GM19397 (cell line): ENCODE data around the gene PLCB4.

Experiments
- ATAC-seq: cut with Tn5 transposase; IDR thresholded peaks from one replicate; pipeline ENCODE4 v1.9.1; 2021; ENCODE audit warnings: mild to moderate bottlenecking, moderate library complexity; ENCODE audit not compliant: unreplicated experiment

The PLCB4 gene

DNA sequence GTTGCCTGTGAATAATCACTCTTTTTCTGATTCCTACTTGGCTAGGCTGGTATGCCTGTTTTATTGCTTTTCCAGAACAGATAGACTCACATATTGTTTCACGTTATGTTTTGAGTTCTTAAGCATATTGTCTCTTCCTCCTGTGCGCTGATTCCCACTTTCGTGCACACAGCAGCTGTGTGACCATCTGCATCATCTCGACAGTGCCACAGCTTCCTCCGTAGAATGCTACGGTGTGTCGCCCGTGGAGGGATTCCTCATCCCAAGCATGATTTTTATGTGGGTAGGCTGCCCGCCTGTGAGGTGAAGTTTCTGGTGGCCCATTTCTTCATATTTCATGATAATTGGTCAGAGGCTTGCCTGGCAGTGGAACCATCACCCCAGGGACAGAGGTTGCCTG is 31.8 kb downstream of the PLCB4 start:
- ATAC-seq: no peak

DNA sequence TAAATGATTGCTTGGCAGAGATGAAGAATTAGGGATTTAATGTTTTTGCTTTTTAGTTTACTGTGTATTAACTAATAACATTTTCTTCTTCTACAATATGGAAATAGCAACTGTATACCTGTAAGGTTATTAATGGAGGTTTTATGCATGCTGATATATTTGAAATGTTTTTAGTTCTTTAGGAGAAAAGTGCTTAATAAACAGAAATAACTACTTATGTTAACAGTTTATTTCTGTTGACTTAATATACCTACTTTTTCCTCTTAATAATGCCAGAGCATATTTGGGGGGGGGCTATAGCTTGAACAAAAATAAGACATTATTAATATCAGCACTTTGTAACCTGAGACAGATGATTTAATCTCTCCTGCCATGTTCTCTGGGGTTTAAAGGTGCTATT is 33.6 kb downstream of the PLCB4 start:
- ATAC-seq: no peak

DNA sequence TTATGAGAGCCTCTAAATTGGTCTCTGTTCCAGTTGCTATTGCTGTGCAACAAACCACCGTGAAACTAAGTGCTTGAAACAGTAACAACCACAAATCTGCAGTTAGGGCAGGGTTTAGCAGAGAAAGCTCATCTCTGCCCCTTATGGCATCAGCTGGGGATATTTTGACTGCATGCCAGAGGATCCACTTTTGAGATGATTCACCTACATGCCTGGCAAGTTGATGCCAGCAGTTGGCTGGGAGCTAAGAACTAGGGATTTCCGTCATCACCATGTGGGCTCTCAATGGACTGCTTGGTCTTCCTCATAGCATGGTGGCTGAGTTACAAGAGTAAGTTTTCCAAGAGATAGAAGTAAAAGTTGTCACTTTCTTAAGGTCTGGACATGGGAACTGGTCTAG is 35.1 kb downstream of the PLCB4 start:
- ATAC-seq: no peak

DNA sequence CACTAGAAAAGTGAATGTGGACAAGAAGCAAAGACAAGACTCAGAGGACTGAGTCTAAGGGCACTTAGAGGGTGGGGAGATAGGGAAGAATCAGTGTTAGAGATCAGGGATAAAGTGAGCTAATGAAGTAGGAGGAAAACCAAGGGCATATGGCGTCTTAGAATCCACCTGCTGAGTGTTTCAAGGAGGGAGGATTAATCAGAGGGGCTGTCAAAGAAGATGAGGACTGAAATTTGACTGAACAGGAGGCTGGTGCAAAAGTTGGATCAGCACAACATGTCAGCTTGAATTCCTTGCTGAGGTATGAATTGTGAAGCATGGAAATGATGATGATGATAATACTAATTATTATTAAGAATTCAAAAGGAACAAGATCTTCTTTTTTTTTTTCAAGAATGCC is 39.4 kb downstream of the PLCB4 start:
- ATAC-seq: no peak

DNA sequence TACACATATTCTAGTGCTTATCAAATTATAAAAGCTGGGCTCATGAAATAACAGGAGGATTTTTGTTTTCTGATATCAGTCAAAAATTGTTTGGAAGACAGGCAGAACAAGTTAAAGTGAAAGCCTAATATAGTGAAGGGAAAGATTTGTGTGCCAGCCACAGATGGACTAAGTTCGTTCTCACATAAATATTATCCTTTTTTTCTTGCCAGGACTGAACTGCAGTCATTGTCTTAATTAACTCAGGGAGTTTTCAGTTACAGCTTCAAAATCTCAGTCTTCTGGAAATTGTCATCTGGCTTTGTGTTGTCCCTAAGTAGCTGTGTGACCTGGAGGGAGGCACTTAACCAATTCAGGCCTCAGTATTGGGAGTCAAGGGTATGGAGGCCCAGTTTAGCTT is 40.7 kb downstream of the PLCB4 start:
- no peak for ATAC-seq

DNA sequence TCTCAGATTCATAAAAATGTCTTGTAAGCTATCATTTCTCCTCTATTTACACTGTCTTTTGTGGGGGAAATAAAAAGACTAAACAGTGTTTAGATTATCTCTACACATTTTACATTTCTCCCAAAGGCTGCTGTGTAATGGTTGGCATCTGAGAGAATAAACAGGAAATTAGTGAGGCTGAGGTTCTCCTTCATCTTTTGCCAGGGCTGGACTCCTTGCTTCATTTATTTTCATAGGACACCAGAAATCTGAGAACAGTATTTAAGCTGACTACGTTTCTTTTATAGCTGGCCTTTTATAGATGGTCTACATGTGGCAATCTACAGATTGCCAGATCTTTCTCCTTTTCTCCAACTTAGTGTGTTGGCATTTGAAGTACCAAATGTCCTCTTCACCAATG is 41.5 kb downstream of the PLCB4 start:
- ATAC-seq: no peak

DNA sequence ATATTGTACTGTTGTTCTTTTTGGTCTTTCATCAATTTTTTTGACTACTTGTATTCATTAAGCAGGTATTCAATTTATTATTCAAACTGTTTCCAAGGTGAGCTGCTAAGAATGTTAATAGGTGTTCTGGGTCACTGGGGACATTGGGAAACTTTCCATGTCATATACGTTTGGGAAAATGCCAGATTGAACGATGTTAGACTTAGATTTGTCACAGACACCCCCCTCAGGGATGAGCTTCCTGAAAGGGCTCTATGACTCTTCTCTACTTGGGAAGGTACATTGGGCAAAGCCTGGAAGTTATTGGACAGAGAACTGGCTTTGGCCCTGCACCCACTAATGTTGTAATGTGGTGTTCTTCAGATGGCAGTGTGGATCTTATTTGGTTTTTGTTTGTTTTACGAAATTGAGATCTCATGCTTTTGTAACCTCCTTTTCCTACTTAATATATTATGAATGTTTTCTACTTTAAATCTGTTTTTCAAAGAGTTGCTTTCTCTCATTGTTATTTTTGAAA is 42.1 kb downstream of the PLCB4 start:
- no peak for ATAC-seq

DNA sequence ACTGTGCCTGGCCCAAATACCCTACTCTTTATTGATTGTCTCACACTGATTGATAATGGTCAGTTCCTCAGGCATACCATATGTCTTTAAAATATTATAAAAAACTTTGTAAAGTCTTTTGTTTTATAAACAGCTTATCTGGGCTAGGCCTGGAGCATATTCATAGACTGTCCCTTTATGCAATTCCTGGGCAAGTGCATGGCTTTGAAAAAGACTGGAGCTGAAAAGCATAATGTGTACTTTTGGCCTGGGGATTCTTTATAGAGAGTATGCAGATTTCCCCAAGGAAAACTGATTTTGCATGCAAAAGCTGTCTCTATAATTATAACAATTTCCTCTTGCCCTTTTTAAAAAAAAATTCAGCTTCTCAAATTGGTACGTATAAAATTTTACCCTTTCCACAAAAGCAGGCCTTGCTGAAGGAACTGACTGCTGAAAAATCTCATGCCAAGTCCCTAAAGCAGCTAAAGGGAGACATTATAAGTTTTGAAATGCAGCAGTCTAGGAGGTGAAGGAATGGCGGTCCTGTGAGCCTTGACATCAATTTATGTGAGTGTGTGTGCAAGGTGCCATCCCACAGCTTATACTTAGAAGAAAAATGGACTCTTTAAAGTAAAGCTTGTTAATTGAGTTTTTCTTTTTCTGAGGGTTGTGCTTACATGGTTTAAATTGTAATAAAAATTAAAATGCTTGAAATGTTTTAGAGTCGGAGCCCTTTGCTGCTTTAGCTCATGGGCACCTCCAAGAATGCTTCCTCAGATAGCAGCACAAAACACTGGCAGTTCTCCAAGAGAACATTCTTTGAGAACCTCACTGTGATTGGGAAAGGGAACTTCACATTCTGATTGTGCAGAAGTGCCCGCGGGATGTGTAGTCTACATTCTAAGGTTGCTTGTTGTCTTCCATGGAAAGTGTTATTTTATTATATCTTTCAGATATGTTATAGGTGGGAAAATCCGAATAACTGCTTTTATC is 43.9 kb downstream of the PLCB4 start:
- ATAC-seq: no peak

DNA sequence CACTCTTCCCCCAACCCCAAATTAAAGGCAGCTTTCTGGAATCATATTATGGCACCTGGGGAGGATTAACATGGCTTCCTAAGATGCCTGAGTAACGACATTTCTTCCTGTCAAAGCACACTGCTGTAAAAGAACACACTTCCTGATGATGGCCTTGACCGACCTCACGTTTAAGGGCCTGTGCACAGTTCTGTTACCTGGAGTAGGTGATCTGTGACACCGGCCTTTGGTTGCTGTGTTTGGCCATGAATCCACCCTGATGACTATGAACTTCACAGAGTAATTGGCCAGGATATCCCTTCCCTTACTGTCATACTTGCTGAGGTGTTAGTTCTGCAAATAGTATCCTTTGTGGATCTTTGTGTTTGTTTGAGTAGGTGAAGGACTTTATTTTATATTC is 45.8 kb downstream of the PLCB4 start:
- ATAC-seq: no peak

DNA sequence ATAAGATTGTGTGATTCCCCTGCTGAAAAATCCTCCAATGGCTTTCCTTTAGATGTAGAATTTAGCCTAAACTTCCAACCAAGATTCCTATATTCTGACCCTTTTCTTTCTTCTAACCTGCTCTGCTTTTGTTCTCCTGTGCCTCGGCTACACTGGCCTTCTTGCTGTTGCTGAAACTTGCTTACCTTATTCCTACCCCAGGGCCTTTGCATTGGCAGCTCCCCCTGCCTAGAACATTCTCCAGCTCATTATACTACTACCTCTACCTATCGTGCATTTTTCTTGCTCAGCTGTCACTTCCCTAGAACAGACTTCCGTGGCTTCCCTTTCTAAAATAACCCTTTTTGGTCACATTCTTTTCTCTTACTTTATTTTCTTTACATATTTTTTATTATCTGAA is 48.7 kb downstream of the PLCB4 start:
- ATAC-seq: no peak

DNA sequence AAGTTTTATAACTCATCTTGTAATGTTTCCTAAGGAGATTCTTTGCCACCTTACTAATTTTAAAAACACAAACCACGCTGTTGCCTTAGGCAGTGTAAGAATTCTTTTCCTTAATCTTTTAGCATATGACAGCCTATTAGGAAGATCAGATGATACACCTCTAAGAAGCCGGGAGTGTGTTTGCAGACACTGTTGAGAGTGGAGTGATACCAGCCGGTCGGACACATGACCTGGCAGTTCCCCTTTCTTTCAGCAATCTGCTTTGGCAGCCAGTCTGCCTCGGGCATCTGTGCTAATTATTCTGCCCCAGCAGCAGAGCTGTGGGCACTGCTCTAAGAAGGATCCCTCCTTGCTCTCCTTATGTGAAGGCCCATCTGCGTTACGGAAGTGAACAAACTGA is 50.9 kb downstream of the PLCB4 start:
- ATAC-seq: no peak

DNA sequence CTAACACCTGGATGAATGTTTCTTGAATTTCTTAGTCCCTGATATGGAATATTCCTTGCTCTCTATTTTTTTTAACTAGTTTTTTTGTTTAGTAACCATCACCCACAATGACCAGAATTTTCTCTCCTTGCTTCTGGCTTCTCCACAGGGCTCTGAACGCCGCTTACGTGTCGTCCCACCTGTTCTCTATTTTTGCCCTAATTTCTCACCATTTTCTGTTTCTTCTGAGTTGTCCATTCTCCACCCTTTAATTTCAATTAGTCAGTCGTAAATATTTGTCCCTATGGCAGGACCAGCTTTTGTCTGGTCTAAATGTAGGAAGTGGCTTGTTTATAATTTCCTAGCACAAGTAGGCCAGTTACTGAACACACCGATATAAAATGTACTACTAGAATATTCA is 52.3 kb downstream of the PLCB4 start:
- ATAC-seq: no peak

DNA sequence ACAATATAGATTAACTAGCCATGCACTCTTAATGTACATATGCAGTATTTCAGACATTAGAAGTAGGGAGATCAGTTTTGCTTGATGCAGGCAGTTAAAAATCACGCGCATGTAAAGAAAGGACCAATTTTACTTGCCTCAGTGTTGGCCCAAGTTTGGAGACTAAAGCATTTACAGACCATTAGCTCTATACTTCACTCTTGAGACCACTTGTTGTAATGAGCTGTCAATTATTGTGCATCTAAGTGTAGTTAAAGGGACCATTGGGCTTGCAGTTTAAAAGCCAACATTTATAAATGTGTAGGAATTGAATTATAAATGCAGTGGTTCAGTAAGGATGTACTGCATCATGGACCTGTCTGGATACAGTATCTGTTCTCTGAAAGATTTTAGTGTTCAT is 53.7 kb downstream of the PLCB4 start:
- ATAC-seq: no peak

DNA sequence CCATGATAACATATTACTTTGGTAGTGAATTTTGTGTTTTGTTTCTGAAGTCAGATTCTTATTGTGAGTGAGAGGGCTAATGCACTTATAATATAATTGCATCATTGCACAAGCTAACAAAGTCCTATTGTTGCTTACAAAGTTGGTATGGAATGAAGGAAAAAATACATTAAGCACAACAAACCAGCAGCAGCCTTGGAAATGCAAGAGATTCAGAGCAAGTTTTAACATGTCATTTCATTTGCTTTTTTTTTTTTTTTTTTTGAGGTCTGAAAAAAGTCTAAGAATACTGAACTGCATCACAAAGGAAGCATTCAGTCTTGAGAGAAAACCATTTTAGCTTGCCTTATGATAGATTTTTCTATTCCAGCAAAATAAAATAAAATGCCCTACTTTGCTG is 57.6 kb downstream of the PLCB4 start:
- ATAC-seq: no peak

DNA sequence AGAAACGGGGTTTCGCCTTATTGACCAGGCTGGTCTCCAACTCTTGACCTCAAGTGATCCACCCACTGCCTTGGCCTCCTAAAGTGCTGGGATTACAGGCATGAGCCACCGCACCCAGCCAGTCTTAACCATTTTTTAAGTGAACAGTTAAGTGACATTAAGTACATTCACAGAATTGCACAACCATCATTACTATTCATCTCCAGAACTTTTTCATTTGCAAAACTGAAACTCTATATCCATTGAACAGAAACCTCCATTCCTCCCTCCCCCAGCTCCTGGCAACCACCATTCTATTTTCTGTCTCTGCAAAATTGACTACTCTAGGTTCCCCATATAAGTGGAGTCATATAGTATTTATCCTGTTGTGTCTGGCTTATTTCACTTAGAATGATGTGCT is 59.7 kb downstream of the PLCB4 start:
- ATAC-seq: no peak

DNA sequence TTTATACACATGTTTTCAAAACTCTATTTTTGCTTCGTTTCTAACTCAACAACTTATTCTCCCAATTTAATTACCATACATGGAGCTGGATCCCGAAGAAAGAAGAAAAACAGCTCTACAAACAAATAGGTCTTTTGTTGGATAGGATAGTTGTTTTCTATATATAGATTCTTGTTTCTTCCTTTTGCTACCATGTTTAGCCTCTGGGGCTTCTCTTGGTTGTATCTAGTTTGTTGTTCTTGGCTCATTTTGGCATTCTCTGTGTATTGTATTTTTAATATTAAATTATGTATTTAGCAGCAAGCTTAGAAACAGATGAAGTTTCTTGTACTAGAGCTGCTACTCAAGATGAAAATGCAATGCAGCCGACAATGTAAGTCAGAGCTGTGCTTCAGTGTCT is 60.9 kb downstream of the PLCB4 start:
- ATAC-seq: no peak

DNA sequence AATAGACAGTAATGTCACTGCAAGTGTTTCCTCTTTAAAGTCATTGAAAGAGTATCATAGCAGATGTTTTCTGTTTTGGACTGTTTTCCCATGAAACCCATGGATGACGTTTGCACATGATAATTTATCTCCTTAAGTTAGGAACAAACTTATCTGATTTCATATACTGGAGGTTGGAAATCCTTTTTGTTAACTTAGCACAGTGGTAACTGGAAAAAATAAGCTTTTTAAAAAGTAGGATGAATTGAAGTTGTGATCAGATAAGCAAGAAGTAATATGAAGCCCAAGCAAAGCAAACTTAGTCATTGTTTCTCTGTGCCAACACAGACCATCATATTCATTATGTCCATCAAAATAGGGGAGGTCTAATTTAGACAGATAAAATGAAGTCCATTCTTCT is 61.6 kb downstream of the PLCB4 start:
- ATAC-seq: no peak

DNA sequence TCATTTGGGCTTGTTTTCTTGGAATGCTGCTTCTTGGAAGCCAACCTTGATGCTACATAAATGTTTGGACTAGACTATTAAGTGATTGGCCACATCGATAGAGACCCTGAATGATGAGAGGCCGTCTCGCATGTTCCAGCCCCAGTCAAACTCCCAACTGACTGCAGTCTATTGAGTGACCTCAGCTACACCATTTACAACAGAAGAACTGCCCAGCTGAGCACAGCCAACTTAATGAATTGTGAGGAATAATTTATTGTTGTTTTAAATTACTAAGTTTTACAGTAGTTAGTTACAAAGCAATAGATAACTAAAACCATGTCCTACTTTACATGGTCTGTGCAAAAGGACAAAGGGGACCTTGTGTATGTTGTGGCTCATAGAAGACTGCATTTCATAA is 63.0 kb downstream of the PLCB4 start:
- no peak for ATAC-seq

DNA sequence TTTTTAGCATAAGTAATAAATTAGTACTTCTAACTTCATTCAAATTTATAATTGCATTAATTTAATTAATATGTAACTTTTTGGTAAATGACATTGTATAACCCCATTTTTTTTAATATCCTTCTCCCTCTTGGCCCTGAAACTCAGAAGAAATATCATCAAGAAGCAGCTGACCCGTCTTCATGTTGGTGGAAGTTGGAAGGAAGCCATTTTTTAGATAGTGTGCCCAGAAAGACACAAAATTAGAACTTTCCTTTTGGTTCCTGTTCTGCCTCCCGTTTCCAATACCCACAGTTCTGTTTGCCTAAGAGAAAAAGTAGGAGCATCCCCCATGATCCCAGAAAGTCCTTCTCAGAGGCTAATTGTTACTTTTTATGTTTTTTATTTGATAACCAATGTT is 65.5 kb downstream of the PLCB4 start:
- ATAC-seq: no peak

DNA sequence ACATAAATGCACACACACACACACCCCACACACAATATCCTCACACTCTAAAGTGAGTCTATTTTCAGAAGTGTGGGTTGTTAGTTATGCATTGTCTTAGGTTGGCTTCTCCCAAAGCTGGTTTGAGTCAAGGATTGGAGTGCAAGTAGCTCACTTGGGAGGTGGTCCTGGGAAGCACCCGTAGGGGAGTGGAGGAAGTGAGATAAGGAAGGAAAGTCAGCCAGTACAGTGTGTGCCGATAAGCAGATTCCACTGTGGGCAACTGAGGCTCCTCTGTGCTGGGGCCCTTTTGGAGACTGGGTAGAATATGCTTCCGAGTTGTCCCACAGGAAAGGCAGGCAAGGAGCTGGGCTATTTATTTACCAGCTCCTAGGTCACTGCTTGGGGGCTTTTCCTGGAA is 67.2 kb downstream of the PLCB4 start:
- no peak for ATAC-seq

DNA sequence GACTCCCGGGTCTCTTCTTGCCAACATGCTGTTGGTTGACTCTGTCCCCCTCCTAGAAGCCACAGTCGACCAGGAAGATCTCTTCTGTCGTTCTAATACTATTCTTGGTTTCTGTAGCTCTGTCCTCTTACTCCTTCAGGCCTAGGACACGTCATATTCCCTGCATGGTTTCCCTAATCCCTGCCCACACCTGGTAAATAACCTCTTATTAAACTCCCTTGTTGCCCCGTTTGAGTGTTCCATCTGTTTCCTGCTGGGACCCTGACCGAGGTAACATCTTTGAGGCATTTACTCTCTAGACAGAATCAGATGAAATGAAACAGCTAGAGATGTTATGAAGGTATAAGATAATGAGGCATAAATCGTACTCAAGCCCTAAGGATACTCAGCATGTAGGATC is 68.1 kb downstream of the PLCB4 start:
- ATAC-seq: no peak

DNA sequence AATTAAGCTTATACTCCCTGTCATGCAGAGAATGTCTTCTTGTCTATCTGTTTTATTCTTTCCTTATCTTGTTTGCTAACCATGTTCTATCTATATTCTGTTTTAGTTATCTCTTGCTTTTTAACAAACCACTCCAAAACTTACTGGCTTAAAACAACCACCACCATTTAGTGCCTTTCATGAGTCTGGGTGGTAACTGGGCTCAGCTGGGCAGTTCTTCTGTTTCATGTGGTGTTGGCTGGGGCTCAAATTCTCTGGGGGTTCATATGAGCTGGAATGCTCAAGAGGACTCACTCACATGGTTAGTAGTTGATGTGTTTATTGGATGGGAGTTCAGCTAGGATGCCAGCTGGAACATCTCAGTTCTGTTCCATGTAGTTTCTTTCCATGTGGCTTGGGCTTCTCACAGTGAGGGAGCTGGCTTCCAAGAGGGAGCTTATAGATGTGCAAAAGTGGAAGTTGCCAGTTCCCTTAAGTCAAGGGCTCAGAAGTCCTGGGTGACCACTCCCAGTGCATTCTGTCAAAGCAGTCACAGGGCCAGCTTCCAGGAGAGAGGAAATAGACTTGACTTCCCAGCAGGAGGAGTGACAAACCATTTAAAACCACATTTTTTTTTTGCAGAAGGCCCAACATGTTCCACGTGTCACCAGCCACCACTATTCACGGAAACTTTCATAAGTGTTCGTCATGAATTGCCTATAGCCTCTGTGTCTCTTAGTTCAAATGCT is 70.4 kb downstream of the PLCB4 start:
- ATAC-seq: no peak
